ENCODE data around the gene PNKD.
"Not testable (repeated sequence)": the region's sequence is repeated elsewhere in the genome, so short reads cannot be mapped to it uniquely, and the experiment has no call there.

Gene PNKD

DNA sequence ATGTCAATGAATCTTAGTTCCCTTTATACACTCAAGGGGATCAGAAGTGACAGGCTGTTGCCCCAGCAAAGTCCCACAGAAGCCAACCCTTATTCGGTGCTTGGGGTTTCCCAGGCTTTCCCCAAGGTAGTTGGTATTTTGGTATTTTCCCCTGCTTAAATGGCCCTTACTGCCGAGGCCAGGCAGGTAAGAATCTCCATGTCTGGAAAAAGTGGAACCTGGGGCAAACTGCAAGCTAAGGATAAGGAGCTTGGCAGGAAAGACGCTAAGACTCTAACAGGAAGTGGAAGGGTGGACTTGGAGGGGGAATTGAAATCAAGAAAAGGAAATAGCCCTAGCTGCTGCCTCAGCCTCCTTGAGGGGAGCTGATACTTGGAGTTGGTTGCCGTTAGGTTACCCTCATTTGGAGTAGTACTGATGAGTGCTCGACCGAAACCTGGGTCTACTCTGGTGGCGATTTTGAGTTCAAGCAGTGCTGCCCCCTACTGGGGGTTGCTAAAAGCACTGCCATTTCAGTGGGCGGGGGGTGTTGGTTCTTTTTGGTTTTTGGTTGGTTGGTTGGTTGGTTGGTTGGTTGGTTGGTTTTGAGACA lies 12.8 kb upstream of the PNKD start:
- peak in 3 of 4 experiments; percentile 19 to 39 (median 35) for DNase-seq

DNA sequence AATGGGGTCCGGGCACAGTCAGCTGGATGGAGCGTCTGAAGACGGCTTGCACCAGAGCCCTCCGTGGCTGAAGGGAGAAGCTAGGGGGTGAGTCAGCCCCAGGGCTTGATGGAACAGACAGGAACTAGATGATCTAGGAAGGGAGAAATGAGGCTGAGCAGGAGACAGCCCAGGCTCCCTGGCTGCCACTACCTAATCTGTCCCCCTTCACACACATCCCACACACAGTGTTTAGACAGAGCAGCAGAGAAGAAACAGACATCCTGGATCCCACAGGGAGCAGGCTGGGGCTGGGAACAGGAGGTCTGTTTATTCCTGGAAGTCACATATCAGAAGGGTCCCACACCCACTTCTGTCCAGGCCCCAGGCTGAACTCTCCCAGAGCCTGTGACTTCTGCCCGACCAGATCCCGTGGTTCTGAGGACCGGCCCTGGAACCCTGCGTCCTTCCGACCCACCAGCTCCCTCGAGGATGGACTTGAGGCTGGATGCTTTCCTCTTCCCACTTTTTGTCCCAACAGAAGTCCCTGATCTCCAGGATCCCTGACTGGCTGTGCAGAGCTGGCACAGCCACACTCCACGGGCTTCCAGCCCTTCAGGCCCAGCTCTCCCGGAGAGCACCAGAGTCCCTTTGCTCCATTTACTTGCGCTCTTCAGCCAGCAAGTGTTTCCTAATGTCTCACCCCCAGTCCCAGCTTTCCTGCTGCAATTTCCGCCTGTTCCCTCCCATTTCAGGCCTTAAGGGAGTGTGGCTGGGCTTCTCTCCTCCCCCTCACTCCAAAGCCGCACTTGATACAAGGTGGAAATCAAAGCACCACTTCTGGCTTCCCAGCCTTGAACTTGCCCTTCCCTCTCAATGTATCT lies 11.0 kb upstream of the PNKD start:
- DNase-seq, result no peak

DNA sequence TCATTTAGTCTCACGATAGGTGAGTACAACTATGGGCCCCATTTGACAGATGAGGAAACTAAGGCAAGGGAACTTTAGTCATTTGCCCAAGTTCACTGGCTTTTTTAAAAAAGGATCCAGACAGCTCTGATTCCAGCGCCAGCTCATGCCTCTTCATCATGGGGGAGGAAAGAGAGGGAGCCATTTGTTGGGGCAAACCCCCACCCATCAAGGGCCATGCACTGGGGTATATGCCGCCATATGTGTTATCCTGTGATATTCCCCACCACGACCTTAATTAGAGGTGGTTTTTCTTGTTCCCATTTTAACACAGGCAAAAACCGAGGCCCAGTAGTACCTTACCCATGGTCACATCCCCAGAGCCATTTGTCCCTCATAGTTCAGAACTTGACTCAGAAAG lies 10.2 kb upstream of the PNKD start:
- DNase-seq, result no peak

DNA sequence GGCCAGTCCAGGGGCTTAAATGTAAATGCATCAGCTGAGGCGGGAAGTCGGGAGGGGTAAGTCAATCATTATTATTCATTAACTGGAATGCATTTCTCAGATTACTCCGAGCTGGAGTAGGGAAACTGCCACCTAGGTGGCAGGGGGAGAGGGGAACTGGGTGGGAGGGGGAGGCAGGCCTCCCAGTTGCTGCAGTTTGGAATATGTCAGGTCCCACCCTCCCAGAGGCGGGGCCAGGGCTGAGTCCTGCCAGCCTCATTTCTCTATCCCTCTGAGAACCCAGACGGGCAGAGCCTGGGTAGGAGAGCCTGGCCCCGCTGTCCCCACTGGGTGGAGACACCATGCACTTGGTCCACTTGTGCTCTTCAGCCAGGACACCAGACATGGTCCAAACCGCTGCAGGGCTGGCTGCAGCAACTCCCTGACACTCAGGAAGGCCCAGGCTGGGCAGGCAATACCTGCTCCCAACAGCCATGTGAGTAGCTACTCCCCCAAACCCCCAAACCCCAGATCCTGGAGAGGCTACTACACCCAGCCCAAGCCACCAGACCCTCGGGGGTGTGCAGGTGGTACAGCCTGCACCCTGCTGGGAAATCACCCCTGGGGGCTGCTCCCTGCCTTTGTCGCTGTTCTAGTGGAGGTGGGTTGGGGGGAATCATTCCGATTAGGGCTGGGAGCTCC lies 9.4 kb upstream of the PNKD start, which contains the start of gene GPBAR1:
Gene GPBAR1, plus strand, starts transcription at position 274 of the 681 bp plus-strand sequence. CDS start 1,710 bp downstream, outside the sequence.
- no peak for DNase-seq

DNA sequence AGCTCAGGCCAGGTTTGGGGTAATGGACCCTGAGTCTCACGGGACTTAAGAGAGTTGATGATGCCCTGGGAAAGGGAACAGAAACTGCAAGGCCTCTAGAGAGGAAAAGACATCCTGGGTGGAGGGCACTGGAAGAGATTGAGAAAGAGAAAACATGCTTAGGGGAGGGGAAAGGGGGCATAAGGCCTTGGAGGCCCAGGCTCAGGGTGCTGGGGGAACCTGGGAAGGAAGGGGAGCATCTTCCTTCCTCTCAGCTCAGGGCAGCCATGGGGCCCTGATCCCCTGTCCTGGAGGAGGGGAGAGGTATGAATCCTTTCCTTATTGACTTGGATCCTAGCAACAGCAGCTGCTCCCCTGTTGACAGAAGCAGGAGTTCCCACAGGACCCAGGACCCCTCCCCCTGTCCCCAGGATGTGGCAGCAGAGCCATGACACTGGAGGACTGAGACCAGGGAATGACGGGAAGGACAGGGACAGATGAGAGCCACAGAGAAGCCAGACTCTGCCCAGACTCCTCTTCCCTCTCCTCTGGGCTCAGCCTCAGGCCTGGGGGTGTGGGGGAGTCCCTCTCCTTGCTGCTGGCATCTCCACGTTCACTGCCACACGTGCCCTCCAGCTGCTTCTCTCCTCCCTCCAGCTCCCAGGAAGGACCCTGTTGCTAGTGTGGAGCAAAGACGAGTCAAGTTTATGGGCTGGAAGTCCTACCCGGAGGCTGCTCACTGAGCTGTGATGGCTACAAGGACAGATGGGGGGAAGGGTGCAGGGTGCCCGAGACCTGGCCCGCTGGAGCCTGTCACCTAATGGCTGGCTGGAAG lies 8.7 kb upstream of the PNKD start:
- no peak for DNase-seq

DNA sequence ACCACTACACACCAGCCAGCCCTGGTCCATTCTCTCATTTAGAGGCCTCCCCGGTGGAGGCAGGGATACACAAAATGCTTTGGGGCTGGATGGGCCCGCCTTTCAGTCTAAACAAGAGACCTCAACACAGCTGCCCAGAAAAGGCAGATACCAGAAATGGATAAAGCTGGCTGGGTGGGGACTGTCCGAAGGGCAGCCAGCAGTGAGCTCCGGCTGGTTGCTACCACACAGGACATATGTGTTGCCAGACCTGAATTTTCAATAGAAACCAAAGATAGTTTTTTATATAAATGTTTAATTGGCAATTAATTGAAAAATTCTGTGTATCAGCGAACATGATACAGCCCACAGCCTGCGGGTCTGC lies 8.1 kb upstream of the PNKD start:
- no peak for DNase-seq

DNA sequence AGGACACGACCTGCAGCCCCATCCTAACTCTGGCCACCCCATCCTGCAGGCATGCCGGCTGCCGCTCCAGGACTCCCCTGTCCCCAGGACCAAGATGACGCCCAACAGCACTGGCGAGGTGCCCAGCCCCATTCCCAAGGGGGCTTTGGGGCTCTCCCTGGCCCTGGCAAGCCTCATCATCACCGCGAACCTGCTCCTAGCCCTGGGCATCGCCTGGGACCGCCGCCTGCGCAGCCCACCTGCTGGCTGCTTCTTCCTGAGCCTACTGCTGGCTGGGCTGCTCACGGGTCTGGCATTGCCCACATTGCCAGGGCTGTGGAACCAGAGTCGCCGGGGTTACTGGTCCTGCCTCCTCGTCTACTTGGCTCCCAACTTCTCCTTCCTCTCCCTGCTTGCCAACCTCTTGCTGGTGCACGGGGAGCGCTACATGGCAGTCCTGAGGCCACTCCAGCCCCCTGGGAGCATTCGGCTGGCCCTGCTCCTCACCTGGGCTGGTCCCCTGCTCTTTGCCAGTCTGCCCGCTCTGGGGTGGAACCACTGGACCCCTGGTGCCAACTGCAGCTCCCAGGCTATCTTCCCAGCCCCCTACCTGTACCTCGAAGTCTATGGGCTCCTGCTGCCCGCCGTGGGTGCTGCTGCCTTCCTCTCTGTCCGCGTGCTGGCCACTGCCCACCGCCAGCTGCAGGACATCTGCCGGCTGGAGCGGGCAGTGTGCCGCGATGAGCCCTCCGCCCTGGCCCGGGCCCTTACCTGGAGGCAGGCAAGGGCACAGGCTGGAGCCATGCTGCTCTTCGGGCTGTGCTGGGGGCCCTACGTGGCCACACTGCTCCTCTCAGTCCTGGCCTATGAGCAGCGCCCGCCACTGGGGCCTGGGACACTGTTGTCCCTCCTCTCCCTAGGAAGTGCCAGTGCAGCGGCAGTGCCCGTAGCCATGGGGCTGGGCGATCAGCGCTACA lies 7.4 kb upstream of the PNKD start:
- DNase-seq, result no peak

DNA sequence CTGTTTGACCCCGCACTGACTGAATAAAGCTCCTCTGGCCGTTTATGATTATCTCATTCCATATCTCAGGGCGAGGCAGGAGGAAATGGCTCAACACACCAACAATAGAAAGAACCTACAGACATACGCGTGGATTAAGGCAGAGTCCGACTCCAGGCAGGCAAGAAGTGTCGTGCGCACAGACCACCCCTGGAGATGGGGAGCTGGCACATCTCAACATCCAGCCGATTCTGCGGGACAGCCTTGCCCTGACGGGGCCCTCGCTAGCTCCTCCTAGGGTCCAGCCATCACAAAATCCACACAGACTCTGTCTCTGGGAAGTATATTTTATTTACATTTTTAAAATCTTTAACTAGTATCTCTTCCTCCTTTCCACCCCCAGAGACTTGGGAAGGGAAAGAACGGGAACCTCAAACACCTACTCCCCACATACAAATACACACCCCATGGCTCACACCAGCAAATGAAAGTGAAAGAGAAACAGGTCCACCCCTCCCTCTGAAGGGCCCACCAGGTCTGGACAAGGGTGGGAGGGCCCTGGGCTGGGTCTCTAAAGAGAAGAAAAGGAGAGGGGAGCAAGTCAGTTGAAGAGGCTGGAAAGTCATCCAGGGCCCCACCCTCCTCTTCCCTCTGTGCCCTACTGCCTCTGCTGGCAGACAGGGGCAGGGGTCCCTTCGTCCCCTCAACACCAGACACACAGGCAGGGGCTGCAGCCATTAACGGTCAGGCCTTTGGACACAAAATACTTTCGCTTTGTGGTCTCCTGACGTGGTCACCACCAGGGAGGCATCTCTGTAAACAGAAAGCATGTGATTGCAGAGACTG lies 6.3 kb upstream of the PNKD start:
- no peak for DNase-seq

DNA sequence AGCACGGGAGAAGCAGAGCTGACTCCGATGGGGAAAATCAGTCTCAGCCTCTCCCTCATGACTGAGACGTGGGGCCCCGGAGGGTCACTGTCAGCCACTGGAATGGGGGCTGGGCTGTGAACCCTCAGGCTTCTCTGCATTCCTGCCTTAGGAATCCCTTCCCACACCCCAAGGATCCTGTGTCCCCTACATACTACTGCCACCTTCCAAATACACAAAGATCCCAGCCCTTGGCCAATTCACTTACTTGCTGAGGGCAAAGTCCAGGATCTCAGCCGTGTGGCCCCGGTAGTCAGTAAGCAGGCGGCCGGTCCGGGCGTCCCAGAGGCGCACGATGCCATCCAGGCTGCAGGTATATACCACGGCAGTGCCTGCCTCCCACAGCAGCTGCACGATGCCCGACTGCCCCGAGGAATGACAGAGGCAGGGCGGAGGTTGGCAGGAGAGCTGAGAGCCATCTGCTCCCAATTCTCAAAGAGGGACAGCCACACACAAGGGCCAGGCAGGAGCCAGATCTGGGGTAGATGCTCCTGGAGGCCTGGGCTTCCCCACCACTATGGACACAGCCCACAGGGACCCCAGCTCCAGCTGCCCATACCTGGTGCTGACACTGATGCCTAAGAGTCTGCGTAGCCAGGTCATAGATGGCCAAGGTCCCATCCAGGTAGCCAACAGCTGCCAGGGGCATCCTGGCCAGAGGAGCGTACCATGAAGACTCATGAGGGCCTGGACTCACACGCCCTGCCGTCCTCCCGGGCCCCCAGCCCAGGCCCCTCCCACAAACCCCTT lies 5.4 kb upstream of the PNKD start:
- no peak for DNase-seq

DNA sequence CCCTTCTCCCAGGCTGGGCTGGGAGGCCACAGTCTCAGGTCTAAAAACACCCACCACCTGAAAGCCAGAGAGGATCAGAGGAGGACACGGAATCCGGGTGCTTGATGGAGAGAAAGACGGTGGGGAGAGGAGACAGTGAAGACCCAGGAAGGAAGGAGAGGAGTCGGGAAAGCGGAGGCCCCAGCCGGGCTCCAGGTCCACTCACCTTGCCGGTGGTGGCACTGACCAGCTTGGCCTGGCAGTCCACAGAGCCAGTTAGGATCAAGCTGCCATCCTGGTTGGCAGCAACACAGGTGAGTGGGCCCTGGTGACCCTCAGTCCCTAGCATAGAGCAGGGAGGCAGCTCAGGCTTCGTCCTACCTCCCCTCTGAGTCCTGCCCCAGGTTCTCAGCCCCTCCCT lies 4.7 kb upstream of the PNKD start:
- no peak for DNase-seq

DNA sequence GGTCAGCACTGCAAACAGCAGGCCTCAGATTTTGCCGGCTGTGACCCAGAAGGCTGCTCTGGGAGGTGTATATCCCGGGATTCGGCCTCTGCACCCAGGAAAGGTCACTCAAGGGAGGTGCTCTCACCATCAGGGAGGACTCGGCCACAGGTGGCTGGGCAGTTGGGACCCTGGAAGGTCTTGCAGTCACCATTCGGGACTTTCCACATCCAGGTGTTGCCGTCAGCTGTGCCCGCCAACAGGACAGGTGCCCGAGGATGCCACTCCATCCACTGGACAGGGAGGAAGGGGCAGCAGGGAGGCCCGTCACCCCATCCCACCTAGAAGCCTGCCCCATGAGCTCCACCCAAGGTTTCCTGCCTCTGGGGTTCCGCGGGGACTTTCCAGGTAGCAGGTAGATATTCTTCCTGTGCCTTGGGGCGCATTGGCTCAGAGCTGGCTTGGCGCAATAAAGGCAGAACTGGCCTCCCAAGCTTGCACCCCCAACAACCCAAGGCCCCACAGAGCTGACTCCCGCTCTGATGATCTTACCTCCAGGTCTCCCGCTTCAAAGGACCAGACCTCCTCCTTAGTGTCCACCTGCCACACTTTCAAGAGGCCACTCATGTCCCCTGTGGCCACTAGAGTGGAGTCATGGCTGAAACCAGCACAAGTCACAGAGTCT lies 3.9 kb upstream of the PNKD start:
- no peak for DNase-seq

DNA sequence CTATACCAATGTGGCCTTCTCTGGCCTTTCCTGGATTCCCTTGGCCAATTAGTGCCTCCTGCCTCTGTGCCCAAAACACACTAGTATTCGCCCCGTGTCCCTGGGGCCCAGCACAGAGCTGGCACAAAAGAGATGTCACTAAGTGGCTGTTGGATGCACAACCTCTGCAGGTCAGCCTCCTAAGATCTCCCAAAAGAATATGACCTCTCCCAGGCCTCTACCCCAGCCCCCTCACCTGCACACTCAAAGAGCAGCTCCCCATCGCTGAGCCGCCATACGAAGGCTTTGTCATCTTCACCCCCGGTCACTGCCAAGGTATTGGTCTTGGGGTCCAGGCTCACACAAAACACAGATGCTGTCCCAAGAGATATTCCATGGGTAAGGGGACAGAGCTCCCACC lies 3.1 kb upstream of the PNKD start:
- no peak for DNase-seq

DNA sequence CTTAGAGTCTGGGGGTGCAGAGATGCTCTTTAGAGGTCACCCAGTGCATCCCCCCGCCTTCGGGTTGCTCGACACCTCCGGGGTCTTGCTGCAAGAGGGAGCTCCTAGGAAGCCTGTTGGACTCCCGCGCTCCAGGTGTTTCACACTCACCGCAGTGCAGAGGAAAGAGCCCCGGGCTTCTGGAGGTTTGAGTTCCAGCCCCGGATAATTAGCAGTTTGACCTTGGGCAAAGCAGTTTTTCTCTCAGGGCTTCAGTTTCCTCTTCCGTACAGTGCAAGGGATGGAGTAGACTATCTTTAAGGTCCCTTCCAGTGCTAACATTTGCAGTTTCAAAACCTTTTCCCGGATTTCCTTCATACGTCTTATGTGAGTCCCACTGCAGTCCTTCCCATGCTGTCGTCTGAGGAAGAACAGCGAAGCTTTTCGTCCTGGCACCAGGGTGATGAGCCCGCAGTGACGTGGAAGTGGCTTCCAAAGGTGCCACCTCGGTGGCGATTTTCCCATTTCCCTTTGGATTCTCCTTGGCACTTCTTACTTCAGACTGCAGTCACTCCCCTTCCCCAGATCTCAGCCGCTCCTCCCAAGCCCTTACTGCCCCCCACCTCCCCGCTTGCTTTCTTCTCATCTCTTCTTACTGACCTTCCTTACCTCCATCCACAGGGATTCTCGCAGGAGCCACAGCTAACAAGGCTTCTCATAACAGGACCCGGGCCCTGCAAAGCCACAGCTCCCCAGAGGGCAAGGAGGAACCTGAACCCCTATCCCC lies 585 bp downstream of the PNKD start:
- no peak for DNase-seq

DNA sequence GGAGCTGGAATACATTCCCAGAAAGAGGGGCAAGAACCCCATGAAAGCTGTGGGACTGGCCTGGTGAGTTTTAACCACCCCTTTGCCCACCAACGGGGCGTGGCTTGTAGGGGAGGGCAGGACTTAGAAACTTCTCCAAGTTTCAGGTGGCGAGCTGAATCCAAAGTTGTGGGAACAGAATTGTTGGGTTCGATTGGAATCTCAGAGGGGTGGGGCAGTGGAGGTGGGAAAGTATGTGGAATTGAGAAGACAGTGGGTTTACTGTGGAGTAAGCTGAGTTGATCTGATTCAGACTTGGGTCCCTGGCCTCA lies 1.1 kb downstream of the PNKD start:
- no peak for DNase-seq

DNA sequence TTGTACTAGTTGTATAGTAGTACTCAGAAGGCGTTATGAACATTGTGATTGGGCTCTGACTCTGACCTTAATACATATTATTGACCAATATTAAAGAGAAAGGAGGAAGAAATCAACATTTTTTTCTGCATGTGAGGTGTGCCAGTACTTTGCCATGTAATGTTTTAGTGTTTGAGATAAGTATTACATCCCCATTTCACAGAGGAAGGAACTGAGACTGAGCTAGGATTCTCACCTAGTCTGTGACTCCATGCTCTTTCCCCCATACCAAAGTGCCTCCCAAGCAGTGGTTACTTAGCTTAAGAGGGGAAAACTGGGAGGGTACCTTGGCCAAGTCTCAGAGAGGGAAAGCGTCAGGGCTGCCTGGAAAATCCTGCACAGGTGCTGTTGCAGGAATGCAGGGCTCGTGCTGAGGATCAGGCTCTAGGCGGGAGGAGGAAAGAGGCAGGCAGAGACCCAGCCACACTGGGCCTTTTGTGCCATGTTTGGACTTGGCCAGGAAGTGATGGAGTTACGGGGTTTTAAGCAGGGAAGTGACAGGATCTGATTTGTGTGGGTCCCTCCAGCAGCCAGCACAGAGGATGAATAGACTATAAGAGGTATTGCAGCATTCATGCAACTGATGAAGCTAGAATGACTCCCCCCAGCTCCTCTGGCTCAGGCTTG lies 1.7 kb downstream of the PNKD start:
- no peak for DNase-seq

DNA sequence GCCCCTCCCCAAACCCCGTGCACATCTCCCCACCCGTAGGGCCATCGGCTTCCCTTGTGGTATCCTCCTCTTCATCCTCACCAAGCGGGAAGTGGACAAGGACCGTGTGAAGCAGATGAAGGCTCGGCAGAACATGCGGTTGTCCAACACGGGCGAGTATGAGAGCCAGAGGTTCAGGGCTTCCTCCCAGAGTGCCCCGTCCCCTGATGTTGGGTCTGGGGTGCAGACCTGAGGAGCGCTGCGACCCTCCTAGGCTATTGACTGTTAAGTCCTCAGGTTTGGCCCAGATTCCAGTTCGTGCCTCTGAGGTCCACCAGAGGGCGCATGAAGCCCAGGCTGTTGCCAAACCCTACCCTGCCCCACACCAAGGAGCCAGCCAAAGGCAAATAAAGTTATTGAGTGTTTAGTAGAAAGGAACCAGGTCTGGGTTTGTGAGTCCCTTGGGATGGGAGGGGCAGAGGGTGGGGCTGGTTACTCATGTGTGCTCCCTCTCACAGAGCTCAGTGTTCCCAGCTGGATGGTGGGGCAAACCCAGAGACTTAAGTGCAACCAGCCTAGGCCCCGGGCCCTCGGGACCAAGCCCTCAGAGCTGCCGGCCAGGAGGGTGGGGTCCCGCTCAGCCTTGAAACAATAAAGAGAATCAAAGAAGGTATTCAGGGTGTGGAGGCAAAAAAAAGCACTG lies 2.4 kb downstream of the PNKD start:
- DNase-seq, result peak; percentile 28 to 62 (median 50)

DNA sequence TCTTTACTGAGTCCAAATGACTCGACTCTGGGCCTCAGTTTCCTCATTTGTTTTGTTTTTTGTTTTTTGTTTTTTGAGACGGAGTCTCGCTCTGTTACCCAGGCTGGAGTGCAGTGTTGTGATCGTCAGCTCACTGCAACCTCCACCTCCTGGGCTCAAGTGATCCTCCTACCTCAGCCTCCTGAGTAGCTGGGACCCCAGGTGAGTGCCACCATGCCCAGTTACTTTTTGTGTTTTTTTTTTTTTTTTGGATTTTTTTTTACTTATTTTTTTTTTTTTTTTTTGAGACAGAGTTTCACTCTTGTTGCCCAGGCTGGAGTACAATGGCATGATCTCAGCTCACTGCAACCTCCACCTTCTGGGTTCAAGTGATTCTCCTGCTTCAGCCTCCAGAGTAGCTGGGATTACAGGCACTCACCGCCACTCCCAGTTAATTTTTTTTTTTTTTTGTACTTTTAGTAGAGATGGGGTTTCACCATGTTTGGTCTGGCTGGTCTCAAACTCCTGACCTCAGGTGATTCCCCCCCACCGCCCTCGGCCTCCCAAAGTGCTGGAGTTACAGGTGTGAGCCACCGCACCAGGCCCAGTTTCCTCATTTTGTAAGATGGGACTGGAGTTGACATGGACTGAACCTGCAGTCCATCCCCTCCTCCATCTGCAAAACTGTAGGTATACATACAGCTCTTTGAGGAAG lies 3.0 kb downstream of the PNKD start:
- not testable (repeated sequence) for DNase-seq

Data from activated naive CD4-positive, alpha-beta T cell (primary cell).